Mesenchymal stem cell (in vitro differentiated cells and primary cell): ENCODE results near the gene GALNT16.

Source experiments
- DNase-seq: peaks from one replicate; pipeline ENCODE4 v3.0.0-alpha.2; 2013
- H2AFZ ChIP-seq: one replicate; pipeline ENCODE4 v1.6.1; 2013; ENCODE audit warnings: low read depth, mild to moderate bottlenecking, control low read depth, inconsistent platforms, low read length, moderate library complexity
- H2AK5ac ChIP-seq: 2 replicates; pipeline ENCODE4 v1.6.1; 2013; ENCODE audit warnings: low read length, moderate library complexity, mild to moderate bottlenecking, inconsistent platforms; ENCODE audit not compliant: severe bottlenecking
- H2BK120ac ChIP-seq: one replicate; pipeline ENCODE4 v1.6.1; 2013; ENCODE audit warnings: low read depth, mild to moderate bottlenecking, inconsistent platforms, low read length, moderate library complexity
- H2BK12ac ChIP-seq, 2 experiments: one replicate each; pipeline ENCODE4 v1.6.1; 2013; ENCODE audit warnings: inconsistent platforms in 2 of 2, low read length in 2 of 2, mild to moderate bottlenecking in 2 of 2, moderate library complexity in 2 of 2, control low read depth in 1 of 2
- H2BK15ac ChIP-seq: one replicate; pipeline ENCODE4 v1.6.1; 2013; ENCODE audit warnings: mild to moderate bottlenecking, low read depth, inconsistent platforms; ENCODE audit not compliant: poor library complexity, severe bottlenecking
- H2BK5ac ChIP-seq: 2 replicates; pipeline ENCODE4 v1.6.1; 2013; ENCODE audit warnings: low read depth, mild to moderate bottlenecking, low read length, control low read depth, inconsistent platforms; ENCODE audit not compliant: poor library complexity, severe bottlenecking
- H3K14ac ChIP-seq, 2 experiments: one replicate each; pipeline ENCODE4 v1.6.1; 2013; ENCODE audit warnings: inconsistent platforms in 2 of 2, low read length in 2 of 2, control low read depth in 1 of 2, mild to moderate bottlenecking in 1 of 2, moderate library complexity in 1 of 2
- H3K18ac ChIP-seq, 2 experiments: one replicate each; pipeline ENCODE4 v1.6.1; 2013; ENCODE audit warnings: inconsistent platforms in 2 of 2, low read length in 2 of 2, control low read depth in 1 of 2, low read depth in 1 of 2, mild to moderate bottlenecking in 1 of 2
- H3K23ac ChIP-seq, 2 experiments: one replicate each; pipeline ENCODE4 v1.6.1; 2013; ENCODE audit warnings: inconsistent platforms in 2 of 2, low read length in 2 of 2, mild to moderate bottlenecking in 2 of 2, moderate library complexity in 2 of 2, control low read depth in 1 of 2
- H3K27ac ChIP-seq: 2 replicates; pipeline ENCODE4 v1.5.1; 2013; ENCODE audit warnings: mild to moderate bottlenecking, moderate library complexity, low read length, control low read depth, inconsistent platforms; ENCODE audit not compliant: poor library complexity, severe bottlenecking
- H3K27me3 ChIP-seq, 2 experiments: 2 replicates each; pipeline versions ENCODE4 v1.6.1 to v1.7.0; 2013; ENCODE audit warnings: low read length in 2 of 2, mild to moderate bottlenecking in 2 of 2, moderate library complexity in 2 of 2, control low read depth in 1 of 2, inconsistent platforms in 1 of 2; ENCODE audit not compliant: control insufficient read depth in 1 of 2, insufficient read depth in 1 of 2
- H3K36me3 ChIP-seq, 2 experiments: 2 replicates each; pipeline versions ENCODE4 v1.6.1 to v1.7.0; 2013; ENCODE audit warnings: low read length in 2 of 2, control low read depth in 1 of 2, inconsistent platforms in 1 of 2, low read depth in 1 of 2, mild to moderate bottlenecking in 1 of 2; ENCODE audit not compliant: insufficient read depth in 2 of 2, control insufficient read depth in 1 of 2
- H3K4ac ChIP-seq, 2 experiments: one replicate each; pipeline ENCODE4 v1.6.1; 2013; ENCODE audit warnings: inconsistent platforms in 2 of 2, low read length in 2 of 2, mild to moderate bottlenecking in 2 of 2, moderate library complexity in 2 of 2, control low read depth in 1 of 2, low read depth in 1 of 2
- H3K4me1 ChIP-seq: 2 replicates; pipeline ENCODE4 v1.6.1; 2013; ENCODE audit warnings: low read depth, low read length, control low read depth; ENCODE audit not compliant: control insufficient read depth, insufficient read depth
- H3K4me2 ChIP-seq: 2 replicates; pipeline ENCODE4 v1.6.1; 2013; ENCODE audit warnings: low read length, mild to moderate bottlenecking, inconsistent platforms; ENCODE audit not compliant: poor library complexity, severe bottlenecking
- H3K4me3 ChIP-seq, 2 experiments: 2 replicates each; pipeline versions ENCODE4 v1.5.1 to v1.7.0; 2013; ENCODE audit warnings: low read length in 2 of 2, mild to moderate bottlenecking in 2 of 2, control low read depth in 1 of 2, low read depth in 1 of 2; ENCODE audit not compliant: insufficient read depth in 1 of 2
- H3K79me1 ChIP-seq: replicated peaks from 2 replicates; pipeline ENCODE4 v1.6.1; 2013; ENCODE audit warnings: mild to moderate bottlenecking, control low read depth, low read length, inconsistent platforms; ENCODE audit not compliant: poor library complexity, severe bottlenecking
- H3K9ac ChIP-seq: 2 replicates; pipeline ENCODE4 v1.7.0; 2013; ENCODE audit warnings: mild to moderate bottlenecking, low read length, moderate library complexity
- H3K9me3 ChIP-seq: 2 replicates; pipeline ENCODE4 v1.7.0; 2013; ENCODE audit warnings: mild to moderate bottlenecking, low read length; ENCODE audit not compliant: control insufficient read depth
- H4K8ac ChIP-seq: one replicate; pipeline ENCODE4 v1.6.1; 2013; ENCODE audit warnings: inconsistent platforms, mild to moderate bottlenecking, low read length, moderate library complexity
- H4K91ac ChIP-seq: one replicate; pipeline ENCODE4 v1.6.1; 2013; ENCODE audit warnings: mild to moderate bottlenecking, low read length, inconsistent platforms
- WGBS: methylation state at CpG from one replicate; pipeline ENCODE4 v1.1.7; 2013; ENCODE audit warnings: mixed read lengths; 5-methylcytosine and 5-hydroxymethylcytosine counted together

Gene GALNT16

DNA sequence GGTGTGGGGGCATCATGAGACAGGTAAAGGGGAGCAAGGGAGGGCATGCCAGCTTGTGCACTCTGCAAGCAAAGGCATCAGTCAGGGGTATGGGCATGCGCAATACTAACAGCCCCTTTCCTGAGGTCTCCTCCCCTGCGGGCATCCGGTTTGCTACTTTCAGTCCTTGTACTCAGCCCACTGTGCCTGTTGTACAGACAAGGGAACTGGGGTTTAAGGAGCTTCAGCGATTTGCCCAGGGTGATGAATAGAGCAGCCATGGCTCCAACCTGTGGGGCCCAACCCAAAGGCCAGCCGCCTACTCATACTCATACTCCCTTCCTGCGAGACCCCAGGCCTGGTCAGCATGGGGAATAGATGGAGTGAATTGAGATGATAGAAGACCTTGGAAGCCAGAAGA, 66.7 kb downstream of the GALNT16 start:
- Histone ChIP-seq H3K36me3 (peaks cover 3 to 23% of the 10 kb centered on the region in 2 experiments), H3K79me1 (no peaks in the 10 kb centered on the region), H3K4me2 (no peak overlapping the region), H3K27me3 (peaks cover 0 to 33% of the 10 kb centered on the region in 2 experiments), H3K4ac (no peak overlapping the region), H2AFZ (no peak overlapping the region), H4K8ac (no peak overlapping the region), H3K4me3 (no peak overlapping the region), H2BK12ac (no peak overlapping the region), H2BK120ac (no peak overlapping the region), H3K27ac (no peak overlapping the region), H2AK5ac (no peak overlapping the region), H2BK15ac (no peak overlapping the region), H3K18ac (no peak overlapping the region), H3K9me3 (no peaks in the 10 kb centered on the region), H3K14ac (no peak overlapping the region), H3K23ac (no peak overlapping the region), H3K4me1 (no peaks in the 10 kb centered on the region), H3K9ac (no peak overlapping the region), H2BK5ac (no peak overlapping the region), H4K91ac (peak overlapping the region; percentile 18)
- no peak for DNase-seq
- WGBS, result 75% methylated on average over 4 of the region's 6 CpGs

DNA sequence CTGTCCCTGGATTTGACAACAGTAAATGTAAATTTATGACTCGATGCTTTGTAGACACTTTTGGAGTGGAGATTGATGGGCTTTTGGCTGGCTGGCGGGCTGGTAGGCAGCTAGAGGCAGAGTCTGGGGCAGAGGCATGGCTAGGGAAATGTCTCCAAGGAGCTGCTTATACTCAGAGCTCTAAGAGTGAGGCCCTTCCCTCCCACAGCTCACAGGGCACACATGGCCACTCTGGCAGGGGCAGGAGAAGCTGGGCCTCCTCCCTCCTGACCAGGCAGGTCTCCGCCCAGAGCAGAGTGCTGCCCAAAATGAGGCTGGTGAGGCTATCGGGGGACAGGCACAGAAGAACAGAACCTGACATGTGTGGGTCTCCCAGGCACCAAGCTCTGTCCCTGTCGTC, 67.5 kb downstream of the GALNT16 start:
- peaks cover 3 to 24% of the 10 kb centered on the region in 2 experiments for H3K36me3 ChIP-seq
- no peak overlapping the region for H2BK15ac ChIP-seq
- no peak overlapping the region for H2BK12ac ChIP-seq
- no peak overlapping the region for H3K9ac ChIP-seq
- H2BK120ac ChIP-seq, result no peak overlapping the region
- H3K9me3 ChIP-seq, result no peaks in the 10 kb centered on the region
- H3K18ac ChIP-seq, result no peak overlapping the region
- peaks cover 0 to 34% of the 10 kb centered on the region in 2 experiments for H3K27me3 ChIP-seq
- no peak overlapping the region for H2AK5ac ChIP-seq
- H3K79me1 ChIP-seq, result no peaks in the 10 kb centered on the region
- H3K4me1 ChIP-seq, result no peaks in the 10 kb centered on the region
- no peak overlapping the region for H2AFZ ChIP-seq
- no peak overlapping the region for H3K14ac ChIP-seq
- no peak overlapping the region for H4K8ac ChIP-seq
- DNase-seq, result no peak
- no peak overlapping the region for H3K4me3 ChIP-seq
- no peak overlapping the region for H3K4me2 ChIP-seq
- H2BK5ac ChIP-seq, result no peak overlapping the region
- no peak overlapping the region for H3K27ac ChIP-seq
- no peak overlapping the region for H4K91ac ChIP-seq
- no peak overlapping the region for H3K23ac ChIP-seq
- H3K4ac ChIP-seq, result no peak overlapping the region
- WGBS, result 86% methylated on average over 5 of the region's 5 CpGs

DNA sequence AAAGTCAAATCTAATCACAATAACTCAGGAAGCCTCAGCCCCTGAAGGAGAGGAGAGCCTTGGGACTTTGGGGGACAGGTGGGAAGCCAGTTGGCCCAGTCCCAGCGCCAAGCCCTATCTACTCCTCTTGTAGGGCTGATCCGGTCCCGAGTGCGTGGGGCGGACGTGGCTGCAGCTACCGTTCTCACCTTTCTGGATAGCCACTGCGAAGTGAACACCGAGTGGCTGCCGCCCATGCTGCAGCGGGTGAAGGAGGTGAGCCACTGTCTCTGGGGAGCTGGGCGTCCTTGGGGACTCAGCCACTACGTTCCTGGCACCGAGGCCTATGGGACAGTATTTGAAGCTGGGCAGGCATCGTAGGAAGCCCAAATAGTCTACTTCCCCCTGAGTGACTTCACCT, 68.4 kb downstream of the GALNT16 start:
- no peak overlapping the region for H2BK12ac ChIP-seq
- peaks cover 3 to 24% of the 10 kb centered on the region in 2 experiments for H3K36me3 ChIP-seq

DNA sequence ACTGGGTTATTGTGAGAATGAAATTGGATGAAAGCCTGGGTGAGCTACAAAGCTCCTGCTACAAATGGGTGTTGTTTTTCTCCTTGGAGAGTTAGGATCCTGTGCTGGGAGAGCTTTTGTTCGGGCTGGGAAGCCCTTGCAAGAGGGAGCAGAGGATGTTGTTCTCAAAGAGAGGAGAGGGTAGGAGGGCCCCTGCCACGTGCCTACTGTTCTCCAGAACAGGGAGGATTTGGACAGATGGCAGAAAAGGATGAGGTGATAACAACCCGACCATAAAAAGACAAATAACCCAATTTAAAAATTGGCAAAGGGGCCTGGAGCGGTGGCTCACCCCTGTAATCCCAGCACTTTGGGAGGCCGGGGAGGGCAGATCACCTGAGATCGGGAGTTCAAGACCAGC, 68.8 kb downstream of the GALNT16 start:
- WGBS, result 81% methylated on average over 5 of the region's 6 CpGs
- H3K79me1 ChIP-seq, result no peaks in the 10 kb centered on the region

More for the DNA sequence above, 68.4 kb downstream of the GALNT16 start:
- H2AFZ ChIP-seq, result no peak overlapping the region
- no peak overlapping the region for H3K14ac ChIP-seq
- no peak overlapping the region for H4K8ac ChIP-seq
- H4K91ac ChIP-seq, result no peak overlapping the region
- no peak overlapping the region for H2BK120ac ChIP-seq
- no peak overlapping the region for H2BK15ac ChIP-seq
- H3K79me1 ChIP-seq, result no peaks in the 10 kb centered on the region
- no peaks in the 10 kb centered on the region for H3K9me3 ChIP-seq
- H3K18ac ChIP-seq, result no peak overlapping the region
- no peak for DNase-seq
- H2AK5ac ChIP-seq, result no peak overlapping the region
- H3K4me3 ChIP-seq, result no peak overlapping the region
- peaks cover 0 to 40% of the 10 kb centered on the region in 2 experiments for H3K27me3 ChIP-seq
- no peak overlapping the region for H3K27ac ChIP-seq
- WGBS, result 93% methylated on average over 15 of the region's 15 CpGs
- no peak overlapping the region for H2BK5ac ChIP-seq
- no peak overlapping the region for H3K9ac ChIP-seq
- no peaks in the 10 kb centered on the region for H3K4me1 ChIP-seq
- no peak overlapping the region for H3K4ac ChIP-seq
- no peak overlapping the region for H3K4me2 ChIP-seq
- H3K23ac ChIP-seq, result no peak overlapping the region

More for the DNA sequence above, 68.8 kb downstream of the GALNT16 start:
- H4K91ac ChIP-seq, result no peak overlapping the region
- no peak overlapping the region for H3K4me3 ChIP-seq
- H2AK5ac ChIP-seq, result no peak overlapping the region
- H4K8ac ChIP-seq, result no peak overlapping the region
- H3K4ac ChIP-seq, result no peak overlapping the region
- H3K4me1 ChIP-seq, result no peaks in the 10 kb centered on the region
- H3K36me3 ChIP-seq, result peaks cover 3 to 29% of the 10 kb centered on the region in 2 experiments
- no peak overlapping the region for H2BK15ac ChIP-seq
- H2AFZ ChIP-seq, result no peak overlapping the region
- H3K9ac ChIP-seq, result no peak overlapping the region
- no peak overlapping the region for H2BK12ac ChIP-seq
- no peaks in the 10 kb centered on the region for H3K9me3 ChIP-seq
- H3K27me3 ChIP-seq, result peaks cover 0 to 44% of the 10 kb centered on the region in 2 experiments
- no peak for DNase-seq
- no peak overlapping the region for H3K27ac ChIP-seq
- no peak overlapping the region for H2BK120ac ChIP-seq
- no peak overlapping the region for H3K14ac ChIP-seq
- H3K4me2 ChIP-seq, result no peak overlapping the region
- H2BK5ac ChIP-seq, result no peak overlapping the region
- no peak overlapping the region for H3K23ac ChIP-seq
- H3K18ac ChIP-seq, result no peak overlapping the region
